GM21367 (cell line): ENCODE results near the gene HBB.
"Not testable (repeated sequence)": the region's sequence is repeated elsewhere in the genome, so short reads cannot be mapped to it uniquely, and the experiment has no call there.

Experiments used
- ATAC-seq: cut with Tn5 transposase; IDR thresholded peaks from one replicate; pipeline ENCODE4 v1.9.1; 2021; ENCODE audit not compliant: unreplicated experiment

The HBB gene

DNA sequence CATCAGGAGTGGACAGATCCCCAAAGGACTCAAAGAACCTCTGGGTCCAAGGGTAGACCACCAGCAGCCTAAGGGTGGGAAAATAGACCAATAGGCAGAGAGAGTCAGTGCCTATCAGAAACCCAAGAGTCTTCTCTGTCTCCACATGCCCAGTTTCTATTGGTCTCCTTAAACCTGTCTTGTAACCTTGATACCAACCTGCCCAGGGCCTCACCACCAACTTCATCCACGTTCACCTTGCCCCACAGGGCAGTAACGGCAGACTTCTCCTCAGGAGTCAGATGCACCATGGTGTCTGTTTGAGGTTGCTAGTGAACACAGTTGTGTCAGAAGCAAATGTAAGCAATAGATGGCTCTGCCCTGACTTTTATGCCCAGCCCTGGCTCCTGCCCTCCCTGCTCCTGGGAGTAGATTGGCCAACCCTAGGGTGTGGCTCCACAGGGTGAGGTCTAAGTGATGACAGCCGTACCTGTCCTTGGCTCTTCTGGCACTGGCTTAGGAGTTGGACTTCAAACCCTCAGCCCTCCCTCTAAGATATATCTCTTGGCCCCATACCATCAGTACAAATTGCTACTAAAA, at the start of gene HBB:
TSS of gene HBB (minus strand) at position 340 of the 579 bp plus-strand sequence. CDS start at position 290, 50 bp downstream.
- no peak for ATAC-seq

DNA sequence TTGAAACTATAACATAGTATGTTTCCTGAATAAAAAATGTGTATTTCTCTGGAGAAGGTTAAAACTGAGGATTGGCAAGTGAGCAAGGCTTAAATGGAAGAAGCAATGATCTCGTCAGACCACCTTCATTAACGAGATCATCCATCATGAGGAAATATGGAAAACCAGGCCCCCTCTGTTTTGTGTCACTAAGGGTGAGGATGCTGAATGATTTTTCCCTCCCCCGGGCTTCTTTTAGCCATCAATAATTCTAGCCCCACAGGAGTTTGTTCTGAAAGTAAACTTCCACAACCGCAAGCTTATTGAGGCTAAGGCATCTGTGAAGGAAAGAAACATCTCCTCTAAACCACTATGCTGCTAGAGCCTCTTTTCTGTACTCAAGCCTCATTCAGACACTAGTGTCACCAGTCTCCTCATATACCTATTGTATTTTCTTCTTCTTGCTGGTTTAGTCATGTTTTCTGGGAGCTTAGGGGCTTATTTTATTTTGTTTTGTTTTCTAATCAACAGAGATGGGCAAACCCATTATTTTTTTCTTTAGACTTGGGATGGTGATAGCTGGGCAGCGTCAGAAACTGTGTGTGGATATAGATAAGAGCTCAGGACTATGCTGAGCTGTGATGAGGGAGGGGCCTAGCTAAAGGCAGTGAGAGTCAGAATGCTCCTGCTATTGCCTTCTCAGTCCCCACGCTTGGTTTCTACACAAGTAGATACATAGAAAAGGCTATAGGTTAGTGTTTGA, 48.7 kb upstream of the HBB start:
- no peak for ATAC-seq

DNA sequence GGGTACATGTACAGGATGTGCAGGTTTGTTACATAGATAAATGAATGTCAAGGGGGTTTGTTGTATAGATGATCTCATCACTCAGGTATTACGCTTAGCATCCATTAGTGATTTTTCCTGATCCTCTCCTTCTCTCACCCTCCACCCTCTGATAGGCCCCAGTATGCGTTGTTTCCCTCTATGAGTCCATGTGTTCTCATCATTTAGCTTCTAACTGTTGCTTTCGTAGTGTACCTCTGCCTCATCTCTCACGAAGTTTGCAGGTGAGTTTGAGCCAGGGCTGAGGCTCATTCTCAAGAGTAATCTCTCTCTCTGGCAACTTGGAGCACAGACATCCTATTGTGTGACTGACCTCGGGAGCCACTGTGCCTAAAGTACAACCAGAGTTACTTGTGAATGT, 47.5 kb upstream of the HBB start:
- no peak for ATAC-seq

DNA sequence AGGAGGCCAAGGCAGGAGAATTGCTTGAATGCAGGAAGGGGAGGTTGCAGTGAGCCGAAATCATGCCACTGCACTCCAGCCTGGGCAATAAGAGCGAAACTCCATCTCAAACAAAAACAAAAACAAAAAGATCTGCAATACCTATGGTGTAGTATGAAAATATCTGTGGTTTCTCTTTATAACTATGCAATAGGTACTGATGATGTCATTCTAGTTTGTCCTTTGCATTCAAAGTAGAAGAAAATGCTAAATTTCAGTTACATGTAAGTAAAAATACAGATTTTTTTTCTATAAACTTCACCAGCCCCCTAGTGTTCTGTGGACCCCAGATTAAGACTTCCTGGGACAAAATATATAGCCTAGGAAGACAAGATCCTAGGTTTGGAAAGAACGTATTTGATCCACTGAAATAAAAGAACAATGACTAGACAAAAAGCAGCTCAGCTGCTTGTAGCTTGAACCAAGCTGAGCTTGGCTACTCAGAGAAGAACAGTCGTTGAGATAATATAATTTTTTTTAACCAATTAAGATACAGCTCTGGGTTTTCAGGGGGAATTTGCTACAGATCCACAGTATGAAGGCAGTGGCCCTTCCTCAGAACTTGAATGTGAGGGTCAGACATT, 45.6 kb upstream of the HBB start:
- no peak for ATAC-seq

DNA sequence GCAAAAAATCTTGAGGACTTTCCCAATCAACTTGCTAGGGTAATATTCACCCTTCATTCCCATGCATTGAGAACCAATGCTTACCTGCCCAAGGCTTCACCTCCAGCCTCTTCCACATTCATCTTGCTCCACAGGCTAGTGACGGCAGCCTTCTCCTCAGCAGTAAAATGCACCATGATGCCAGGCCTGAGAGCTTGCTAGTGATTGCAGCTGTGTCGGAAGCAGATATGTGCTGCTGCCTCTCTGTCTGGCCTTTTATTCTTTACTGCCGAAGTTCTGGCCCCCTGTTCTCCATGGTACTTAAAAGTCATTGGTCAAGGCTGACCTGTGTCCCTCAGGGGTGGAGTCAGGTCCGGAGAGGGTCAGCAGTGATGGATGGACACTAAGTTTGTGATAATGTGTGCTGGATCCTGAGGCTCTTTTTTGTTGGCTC, 42.9 kb upstream of the HBB start, which contains the start of gene HBE1:
TSS of gene HBE1 (minus strand) at position 231 of the 433 bp plus-strand sequence. CDS start at position 176, 55 bp downstream.
- no peak for ATAC-seq

DNA sequence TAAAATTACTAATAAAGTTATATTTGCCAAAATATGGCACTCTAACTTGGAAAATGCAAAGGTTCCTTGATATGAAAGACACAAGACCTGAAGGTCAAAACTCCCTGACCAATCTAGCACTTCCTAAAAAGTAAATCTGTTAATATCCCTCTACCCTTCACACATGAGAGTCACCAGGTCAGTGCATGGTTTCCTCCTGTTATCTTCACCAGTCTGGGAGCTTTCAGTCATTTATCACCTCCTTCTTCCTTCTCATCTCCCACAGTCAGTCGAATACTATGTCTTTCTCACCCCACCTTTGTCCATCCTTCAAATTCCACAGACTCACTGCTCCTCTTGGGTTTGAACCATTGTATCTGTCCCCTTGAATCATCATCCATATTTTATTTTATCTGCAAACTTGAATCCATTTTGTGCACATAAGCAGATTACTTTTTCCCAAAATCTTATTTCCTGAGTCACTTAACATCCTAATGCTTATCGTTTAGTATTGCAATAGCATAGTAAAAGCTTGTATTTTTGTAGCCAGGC, 40.2 kb upstream of the HBB start:
- no peak for ATAC-seq

DNA sequence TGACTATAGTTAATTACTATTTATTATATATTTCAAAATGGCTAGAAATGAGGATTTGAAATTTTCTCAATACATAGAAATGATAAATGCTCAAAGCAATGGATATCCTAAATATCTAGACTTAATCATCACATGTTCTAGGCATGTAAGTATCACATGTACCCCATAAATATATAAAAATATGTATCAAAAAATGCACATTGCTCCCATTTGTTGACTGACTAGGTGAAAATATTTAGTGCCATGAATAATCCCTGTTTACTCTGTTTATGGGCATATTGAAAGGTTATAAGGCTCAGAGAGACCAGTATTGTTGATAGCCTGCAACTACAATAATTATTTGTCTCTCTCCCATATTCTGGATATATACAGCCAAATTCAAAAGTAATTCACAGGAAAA, 39.7 kb upstream of the HBB start:
- no peak for ATAC-seq

DNA sequence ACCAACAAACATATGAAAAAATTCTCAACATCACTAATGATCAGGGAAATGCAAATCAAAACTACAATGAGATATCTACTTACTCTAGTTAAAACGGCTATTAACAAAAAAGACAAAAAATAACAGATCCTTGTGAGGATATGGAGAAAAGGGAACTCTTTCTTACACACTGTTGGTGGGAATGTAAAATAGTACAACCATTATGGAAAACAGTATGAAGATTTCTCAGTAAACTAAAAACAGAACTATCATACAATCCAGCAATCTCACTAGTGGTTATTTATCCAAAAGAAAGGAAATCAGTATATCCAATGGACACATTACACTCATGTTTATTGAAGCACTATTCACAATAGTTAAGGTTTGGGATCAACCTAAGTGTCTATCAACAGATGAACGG, 39.0 kb upstream of the HBB start:
- ATAC-seq: no peak

DNA sequence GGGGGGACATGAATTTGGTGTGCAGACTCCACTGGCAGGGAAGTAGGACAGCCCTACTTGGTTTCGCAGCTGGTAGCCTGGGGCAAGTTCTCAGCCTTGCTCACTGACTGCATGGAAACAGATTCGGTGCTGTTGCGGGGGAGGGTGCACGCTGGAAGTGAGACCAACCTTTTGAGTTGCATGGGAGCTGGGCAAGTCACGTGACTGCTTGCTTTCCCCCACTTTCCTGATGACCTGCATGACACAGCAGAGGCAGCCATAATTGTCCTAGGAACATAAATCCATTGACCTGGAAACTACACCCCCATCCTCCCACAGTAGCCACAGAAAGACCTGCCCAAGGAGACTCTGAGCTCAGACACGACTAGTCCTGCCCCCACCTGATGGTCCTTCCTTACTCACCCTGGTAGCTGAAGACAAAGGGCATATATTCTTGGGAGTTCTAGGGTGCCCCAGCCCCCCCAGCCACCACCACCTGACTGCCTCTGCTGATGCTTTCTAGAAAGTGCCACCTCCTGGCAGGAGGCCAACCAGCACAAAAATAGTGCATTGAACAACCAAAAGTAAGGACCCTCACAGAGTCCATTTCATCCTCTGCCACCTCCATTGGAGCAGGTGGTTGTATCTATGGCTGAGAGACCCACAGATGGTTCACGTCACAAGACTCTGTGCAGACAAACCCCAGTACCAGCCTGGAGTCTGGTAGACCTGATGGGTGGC, 31.8 kb upstream of the HBB start:
- ATAC-seq: no peak

DNA sequence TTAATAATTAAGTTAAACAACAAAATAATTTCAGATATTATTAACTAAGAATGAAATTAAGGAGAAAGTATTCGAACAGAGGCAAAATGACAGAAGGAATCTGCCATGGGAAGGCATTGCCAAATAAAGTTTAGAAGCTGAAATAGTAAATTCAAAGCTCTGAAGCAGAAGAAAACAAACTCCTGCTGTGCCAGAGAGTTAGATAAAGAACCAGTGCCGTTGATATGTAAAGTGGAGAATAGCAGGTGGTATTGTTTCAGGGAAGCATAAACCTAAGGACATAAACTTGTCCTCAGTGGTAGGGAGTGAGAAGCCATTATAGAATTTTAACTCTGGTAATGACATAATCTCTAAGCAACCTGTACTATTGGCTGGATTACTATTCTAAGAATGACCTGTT, 30.4 kb upstream of the HBB start:
- ATAC-seq: no peak

DNA sequence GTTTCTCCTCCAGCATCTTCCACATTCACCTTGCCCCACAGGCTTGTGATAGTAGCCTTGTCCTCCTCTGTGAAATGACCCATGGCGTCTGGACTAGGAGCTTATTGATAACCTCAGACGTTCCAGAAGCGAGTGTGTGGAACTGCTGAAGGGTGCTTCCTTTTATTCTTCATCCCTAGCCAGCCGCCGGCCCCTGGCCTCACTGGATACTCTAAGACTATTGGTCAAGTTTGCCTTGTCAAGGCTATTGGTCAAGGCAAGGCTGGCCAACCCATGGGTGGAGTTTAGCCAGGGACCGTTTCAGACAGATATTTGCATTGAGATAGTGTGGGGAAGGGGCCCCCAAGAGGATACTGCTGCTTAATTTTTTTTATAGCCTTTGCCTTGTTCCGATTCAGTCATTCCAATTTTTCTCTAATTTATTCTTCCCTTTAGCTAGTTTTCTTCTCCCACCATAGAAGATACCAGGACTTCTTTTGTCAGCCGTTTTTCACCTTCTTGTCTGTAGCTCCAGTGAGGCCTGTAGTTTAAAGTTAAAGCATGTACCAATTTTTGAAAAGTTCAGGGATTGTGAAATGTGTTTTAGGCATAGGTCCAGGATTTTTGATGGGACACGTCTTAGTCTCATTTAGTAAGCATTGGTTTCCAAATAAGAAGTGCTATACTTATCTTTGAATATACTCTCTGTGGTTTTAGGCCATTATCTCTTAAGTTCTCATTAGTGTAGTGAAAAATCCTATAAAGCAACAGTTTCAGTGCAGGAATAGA, 28.0 kb upstream of the HBB start, which contains the start of gene HBG2:
TSS of gene HBG2 (minus strand) at position 136 of the 768 bp plus-strand sequence. CDS start at position 83, 53 bp downstream.
- not testable (repeated sequence) for ATAC-seq

DNA sequence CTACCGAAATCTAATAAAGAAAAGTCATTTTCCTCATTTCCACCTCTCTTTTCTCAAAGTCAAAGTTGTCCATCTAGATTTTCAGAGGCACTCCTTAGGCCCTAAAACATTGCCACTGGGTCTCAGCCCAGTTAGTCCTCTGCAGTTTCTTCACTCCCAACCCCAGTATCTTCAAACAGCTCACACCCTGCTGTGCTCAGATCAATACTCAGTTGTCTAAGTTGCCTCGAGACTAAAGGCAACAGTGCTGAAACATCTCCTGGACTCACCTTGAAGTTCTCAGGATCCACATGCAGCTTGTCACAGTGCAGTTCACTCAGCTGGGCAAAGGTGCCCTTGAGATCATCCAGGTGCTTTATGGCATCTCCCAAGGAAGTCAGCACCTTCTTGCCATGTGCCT, 27.2 kb upstream of the HBB start:
- not testable (repeated sequence) for ATAC-seq

DNA sequence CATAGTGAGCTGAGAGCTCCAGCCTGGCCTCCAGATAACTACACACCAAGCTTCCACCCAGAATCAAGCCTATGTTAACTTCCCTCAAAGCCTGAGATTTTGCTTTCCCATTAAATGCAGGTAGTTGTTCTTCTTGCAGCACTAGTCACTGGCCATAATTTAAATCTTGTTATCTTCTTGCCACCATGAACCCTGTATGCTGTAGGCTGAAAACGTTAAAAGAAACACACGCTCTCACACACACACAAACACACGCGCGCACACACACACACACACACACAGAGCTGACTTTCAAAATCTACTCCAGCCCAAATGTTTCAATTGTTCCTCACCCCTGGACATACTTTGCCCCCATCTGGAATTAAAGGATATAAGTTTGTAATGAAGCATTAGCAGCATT, 26.6 kb upstream of the HBB start:
- ATAC-seq: not testable (repeated sequence)

DNA sequence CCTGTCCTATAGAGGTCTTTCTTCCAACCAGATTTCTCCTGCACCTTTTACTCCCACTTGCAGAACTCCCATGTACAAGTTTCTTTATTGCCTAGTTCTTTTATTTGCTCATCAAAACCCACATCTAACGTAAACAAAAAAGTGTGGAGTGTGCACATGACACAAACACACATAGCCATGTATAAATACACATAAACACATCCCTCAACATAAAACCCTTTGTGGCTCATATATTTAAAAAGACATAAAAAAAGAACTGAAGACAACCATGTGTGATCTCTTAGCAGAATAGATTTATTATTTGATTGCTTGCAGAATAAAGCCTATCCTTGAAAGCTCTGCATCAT, 26.0 kb upstream of the HBB start:
- ATAC-seq: no peak

DNA sequence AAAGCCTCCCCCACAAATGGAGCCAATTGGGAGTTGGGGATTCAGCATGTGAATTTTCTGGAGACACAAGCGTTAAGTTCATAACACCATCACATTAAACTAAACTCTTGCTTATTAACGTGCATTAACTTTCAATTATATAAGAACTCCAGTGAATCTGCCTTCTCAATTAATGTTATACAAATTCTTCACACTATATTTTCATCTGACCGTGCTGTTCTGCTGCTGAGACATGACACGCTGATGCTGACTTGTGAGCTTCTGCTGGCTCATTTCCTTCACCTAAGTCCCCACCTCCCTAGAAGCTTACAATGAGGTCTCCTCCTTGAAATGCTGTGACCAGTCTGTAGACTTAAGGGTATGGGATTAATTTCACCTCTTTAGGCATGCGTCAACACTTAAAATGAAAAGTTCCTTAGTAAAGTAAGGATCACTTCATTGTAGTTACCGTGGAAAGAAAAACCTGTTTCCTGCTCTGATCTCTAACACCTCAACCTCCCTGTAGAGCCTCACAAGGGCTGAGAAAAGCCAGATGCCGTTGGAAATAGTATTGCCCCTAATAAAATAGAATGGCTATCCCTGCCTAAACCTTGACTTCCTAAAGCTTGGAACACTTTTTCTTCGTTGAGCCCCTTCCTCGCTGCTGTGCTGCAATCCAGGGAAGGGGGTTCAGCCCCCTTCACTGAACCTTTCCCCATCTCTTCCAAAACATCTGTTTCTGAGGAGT, 25.5 kb upstream of the HBB start:
- no peak for ATAC-seq

DNA sequence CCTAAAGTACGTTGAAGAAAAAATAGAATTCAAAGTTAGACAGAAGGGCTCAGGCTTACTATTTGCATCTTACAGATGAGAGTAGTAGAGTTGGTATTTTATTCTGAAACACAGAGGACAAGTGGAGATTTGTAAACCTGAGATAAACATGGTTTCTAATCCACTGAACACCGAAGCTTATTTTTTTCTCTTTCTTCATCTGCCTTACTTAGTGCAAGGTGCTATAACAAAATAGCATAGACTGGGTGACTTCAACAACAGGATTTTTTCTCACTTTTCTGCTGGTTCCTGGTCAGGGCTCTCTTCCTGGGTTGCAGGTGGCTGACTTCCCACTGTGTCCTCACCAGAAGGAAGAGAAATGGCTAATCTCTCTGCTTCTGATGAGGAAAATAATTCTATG, 24.9 kb upstream of the HBB start:
- ATAC-seq: no peak

DNA sequence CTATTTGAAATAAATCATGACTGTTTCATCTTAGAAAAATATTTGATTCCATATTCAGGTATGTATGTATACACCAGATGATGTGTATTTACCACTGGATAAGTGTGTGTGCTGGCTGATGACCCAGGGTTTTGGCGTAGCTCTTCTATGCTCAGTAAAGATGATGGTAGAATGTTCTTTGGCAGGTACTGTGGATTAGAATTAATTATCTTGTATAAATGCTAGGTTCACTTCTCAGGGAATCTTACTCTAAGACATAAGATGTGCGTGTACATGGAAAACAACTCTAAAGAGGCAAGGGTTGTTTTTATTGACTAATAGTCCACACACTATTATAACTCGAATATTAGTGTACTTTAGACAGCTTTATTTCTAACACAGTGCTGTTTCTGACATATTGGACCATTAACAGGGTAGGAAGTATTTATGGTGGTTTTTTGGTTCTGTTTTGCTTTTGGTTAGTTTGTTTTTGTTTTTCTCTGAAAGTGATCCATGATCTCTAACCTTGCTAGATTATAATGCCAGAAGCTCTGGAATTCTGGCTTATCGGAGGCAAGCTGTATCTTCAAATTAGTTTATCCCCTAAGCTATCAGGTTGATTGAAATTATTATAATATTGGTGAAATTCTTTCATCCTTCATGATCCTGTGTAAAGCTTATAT, 23.8 kb upstream of the HBB start:
- no peak for ATAC-seq

DNA sequence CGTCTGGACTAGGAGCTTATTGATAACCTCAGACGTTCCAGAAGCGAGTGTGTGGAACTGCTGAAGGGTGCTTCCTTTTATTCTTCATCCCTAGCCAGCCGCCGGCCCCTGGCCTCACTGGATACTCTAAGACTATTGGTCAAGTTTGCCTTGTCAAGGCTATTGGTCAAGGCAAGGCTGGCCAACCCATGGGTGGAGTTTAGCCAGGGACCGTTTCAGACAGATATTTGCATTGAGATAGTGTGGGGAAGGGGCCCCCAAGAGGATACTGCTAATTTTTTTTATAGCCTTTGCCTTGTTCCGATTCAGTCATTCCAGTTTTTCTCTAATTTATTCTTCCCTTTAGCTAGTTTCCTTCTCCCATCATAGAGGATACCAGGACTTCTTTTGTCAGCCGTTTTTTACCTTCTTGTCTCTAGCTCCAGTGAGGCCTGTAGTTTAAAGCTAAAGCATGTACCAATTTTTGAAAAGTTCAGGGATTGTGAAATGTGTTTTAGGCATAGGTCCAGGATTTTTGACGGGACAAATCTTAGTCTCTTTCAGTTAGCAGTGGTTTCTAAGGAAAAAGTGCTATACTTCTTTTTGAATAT, 23.0 kb upstream of the HBB start, which contains the start of gene HBG1:
TSS of gene HBG1 (minus strand) at position 51 of the 590 bp plus-strand sequence. CDS start 53 bp downstream, outside the sequence.
- not testable (repeated sequence) for ATAC-seq

DNA sequence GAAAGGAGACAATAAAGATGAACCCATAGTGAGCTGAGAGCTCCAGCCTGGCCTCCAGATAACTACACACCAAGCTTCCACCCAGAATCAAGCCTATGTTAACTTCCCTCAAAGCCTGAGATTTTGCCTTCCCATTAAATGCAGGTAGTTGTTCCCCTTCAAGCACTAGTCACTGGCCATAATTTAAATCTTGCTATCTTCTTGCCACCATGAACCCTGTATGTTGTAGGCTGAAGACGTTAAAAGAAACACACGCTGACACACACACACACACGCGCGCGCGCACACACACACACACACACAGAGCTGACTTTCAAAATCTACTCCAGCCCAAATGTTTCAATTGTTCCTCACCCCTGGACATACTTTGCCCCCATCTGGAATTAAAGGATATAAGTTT, 21.6 kb upstream of the HBB start:
- ATAC-seq: not testable (repeated sequence)
